HG03442 (cell line): Measurements from ENCODE around the gene PEX14.

Experiments
- ATAC-seq: cut with Tn5 transposase; IDR thresholded peaks from one replicate; pipeline ENCODE4 v1.9.1; 2021; ENCODE audit warnings: mild to moderate bottlenecking, moderate library complexity; ENCODE audit not compliant: unreplicated experiment

Gene PEX14

DNA sequence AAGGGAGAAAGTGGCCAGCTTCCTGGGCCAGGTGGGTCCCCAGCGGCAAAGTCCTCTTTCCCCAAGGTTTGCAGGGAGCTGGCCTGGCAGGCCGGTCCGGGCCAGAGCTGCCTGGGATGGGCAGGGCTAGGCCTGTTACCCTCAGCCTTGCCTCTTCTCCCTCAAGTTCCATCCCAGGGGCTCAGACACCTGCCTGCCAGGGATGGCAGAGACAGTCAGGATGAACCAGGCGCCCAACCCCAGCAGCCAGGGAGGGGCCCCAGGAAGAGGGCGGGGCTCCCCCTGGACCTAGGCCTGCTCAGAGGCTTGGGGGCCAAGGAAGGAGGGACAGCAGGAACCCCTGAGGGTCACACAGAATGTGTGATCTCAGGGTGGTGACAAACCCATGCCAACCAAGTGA lies 201.1 kb downstream of the PEX14 start:
- ATAC-seq: no peak

DNA sequence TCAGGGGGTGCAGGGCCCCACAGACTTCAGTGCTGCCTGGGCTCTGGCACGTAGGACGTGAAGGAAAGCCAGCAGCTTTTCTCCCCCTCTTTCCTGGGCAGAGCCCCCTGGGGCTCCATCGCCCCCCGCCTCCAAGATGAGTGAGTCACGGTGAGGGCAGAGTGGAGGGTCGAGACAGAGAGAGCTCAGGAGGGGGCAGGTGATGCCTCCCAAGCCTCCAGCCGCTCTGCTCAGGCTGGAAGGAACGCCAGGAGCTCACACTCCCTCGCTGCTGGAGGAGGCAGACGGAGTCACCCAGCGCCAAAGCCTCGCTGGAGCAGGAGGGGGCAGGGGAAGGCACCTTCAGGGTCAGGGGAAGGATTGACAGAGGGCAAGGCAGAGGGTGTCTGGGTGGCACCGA lies 202.2 kb downstream of the PEX14 start:
- ATAC-seq: no peak

- no peak for ATAC-seq
Observed at GRCh38 chr1:10677491-10678391, 203.0 kb downstream of the PEX14 start.

DNA sequence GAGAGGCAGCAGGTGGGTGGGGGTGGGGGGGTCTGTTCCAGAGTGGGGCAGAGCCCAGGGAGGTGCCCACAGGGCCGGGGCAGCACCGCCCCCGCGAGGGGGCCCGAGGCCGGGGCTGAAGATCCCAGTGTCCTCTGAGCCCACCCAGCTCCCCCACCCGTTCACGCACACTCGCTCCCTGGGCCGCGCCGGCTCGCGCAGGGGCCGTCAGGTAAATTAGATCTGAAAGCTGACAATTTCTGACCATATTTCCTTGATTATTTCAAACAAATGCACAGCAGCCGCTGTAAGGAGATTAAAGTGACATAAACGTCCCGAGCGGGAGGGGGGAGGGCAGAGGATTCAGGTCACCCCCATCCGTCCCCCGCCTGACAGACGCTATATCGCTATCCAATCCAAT lies 203.7 kb downstream of the PEX14 start:
- no peak for ATAC-seq

GRCh38 chr1:10678852-10679251 lies 204.1 kb downstream of the PEX14 start:
- no peak for ATAC-seq

DNA sequence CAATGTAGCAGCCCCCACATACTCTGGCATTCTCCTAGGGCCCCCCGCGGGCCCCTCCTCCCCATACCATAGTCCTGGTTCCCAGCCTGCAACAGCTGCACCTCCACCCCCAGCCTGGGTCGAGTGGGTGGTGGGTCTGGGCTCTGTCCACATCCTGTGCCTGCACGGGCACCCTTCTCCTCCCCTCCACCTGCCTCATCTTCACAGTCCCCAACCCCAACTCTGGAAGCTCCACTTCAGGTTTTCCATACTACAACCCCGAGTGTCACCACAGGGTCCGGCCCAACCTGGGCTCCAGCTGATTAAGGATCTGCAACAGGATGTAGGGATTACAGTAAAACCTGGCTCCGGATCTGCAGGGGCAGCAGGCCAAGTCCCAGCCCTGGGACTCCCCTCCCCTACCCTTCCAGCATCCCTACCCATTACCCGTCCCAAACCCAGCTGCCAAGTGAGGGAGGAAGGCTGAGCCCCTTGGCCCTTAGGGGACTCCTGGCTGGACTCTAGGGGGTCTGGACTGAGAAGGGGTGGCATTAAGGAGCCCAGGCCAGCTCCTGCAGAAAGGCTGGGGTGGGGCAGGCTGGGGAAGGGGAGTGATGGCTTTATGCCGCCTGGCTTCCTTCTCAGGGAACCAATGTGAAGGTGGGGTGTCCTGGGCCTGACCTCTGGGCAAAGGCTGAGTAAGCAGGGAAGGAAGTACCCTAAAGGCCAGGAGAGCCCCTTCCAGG lies 204.9 kb downstream of the PEX14 start:
- no peak for ATAC-seq
